Keratinocyte (primary cell): ENCODE results near the gene LENG9. TPM values are rescaled to one million over a fixed set of nuclear protein-coding genes. Genes with fewer than 3 reads are reported as not detected.

ENCODE experiments used
- DNase-seq: peaks from one replicate; pipeline ENCODE4 v3.0.0-alpha.2; 2011; ENCODE audit warnings: low read depth, missing footprints, low spot score
- FAIRE-seq: peaks from 2 replicates; lab custom pipeline; 2011; peaks lifted over from hg19 to GRCh38; lab: Jason Lieb, UNC
- H2AFZ ChIP-seq: 2 replicates; pipeline ENCODE4 v1.6.0; 2012; ENCODE audit warnings: low read length, control low read depth, inconsistent platforms; ENCODE audit not compliant: control insufficient read depth
- H3K27ac ChIP-seq: 2 replicates; pipeline ENCODE4 v1.5.1; 2011; ENCODE audit warnings: low read length; ENCODE audit not compliant: control insufficient read depth, insufficient read depth
- H3K27me3 ChIP-seq: 3 replicates; pipeline ENCODE4 v1.6.0; 2011; ENCODE audit warnings: low read length; ENCODE audit not compliant: control insufficient read depth, insufficient read depth; ENCODE audit errors: extremely low read depth
- H3K36me3 ChIP-seq, 2 experiments: 2 replicates in 1 of 2; 3 replicates in 1 of 2; pipeline ENCODE4 v1.5.1; 2011; ENCODE audit warnings: low read length in 2 of 2, mild to moderate bottlenecking in 1 of 2; ENCODE audit not compliant: control insufficient read depth in 2 of 2, insufficient read depth in 2 of 2; ENCODE audit errors: extremely low read depth in 1 of 2
- H3K4me1 ChIP-seq: 3 replicates; pipeline ENCODE4 v1.5.1; 2011; ENCODE audit warnings: low read length; ENCODE audit not compliant: control insufficient read depth, insufficient read depth; ENCODE audit errors: extremely low read depth
- H3K4me2 ChIP-seq: 3 replicates; pipeline ENCODE4 v1.6.0; 2011; ENCODE audit warnings: low read depth, low read length; ENCODE audit not compliant: control insufficient read depth, insufficient read depth; ENCODE audit errors: extremely low read depth
- H3K4me3 ChIP-seq, 3 experiments: fragments of 200-600 bp in 1 of 3; sonication (generic) in 1 of 3; 2 replicates in 2 of 3; 3 replicates in 1 of 3; pipeline ENCODE4 v1.5.1; 2011 to 2016; ENCODE audit warnings: low read length in 3 of 3, mild to moderate bottlenecking in 3 of 3, control low read depth in 2 of 3, inconsistent platforms in 1 of 3, low read depth in 1 of 3, mixed read lengths in 1 of 3, mixed run types in 1 of 3, moderate library complexity in 1 of 3; ENCODE audit not compliant: control insufficient read depth in 2 of 3, insufficient read depth in 2 of 3; ENCODE audit errors: extremely low read depth in 1 of 3
- H3K79me2 ChIP-seq: 2 replicates; pipeline ENCODE4 v1.6.0; 2012; ENCODE audit warnings: low read length; ENCODE audit not compliant: control insufficient read depth, insufficient read depth
- H3K9ac ChIP-seq: 3 replicates; pipeline ENCODE4 v1.6.0; 2011; ENCODE audit warnings: low read length; ENCODE audit not compliant: control insufficient read depth, insufficient read depth; ENCODE audit errors: extremely low read depth
- H3K9me1 ChIP-seq: 3 replicates; pipeline ENCODE4 v1.6.0; 2011; ENCODE audit warnings: low read length; ENCODE audit not compliant: control insufficient read depth, insufficient read depth; ENCODE audit errors: extremely low read depth
- H3K9me3 ChIP-seq: 2 replicates; pipeline ENCODE4 v1.5.1; 2012; ENCODE audit warnings: low read depth, low read length; ENCODE audit not compliant: control insufficient read depth
- H4K20me1 ChIP-seq: 3 replicates; pipeline ENCODE4 v1.6.0; 2011; ENCODE audit warnings: low read length; ENCODE audit not compliant: control insufficient read depth, insufficient read depth; ENCODE audit errors: extremely low read depth
- EZH2 ChIP-seq: IDR thresholded peaks from one replicate; pipeline ENCODE4 v1.6.1; 2012; ENCODE audit warnings: inconsistent platforms, mild to moderate bottlenecking, low read length, moderate library complexity
- dilution Hi-C: fragments of 300-500 bp; cut with MboI; formaldehyde crosslinking; loops from one replicate; pipeline ENCODE4 v1.7.0; 2020; ENCODE audit warnings: low sequenced_read_pairs; ENCODE audit not compliant: extremely low pct_ligation_motif_present
- polyA plus RNA-seq, 5 experiments: library from polyadenylated mRNA; depleted of rRNA in 3 of 5; stranded (reverse) in 3 of 5; stranded (forward) in 1 of 5; unstranded in 1 of 5; fragments of >200 nt; gene quantifications; 1 replicate in 1 of 5; 2 replicates in 3 of 5; 3 replicates in 1 of 5; pipeline versions ENCODE4 v1.2.1 to v1.2.3, GENCODE V29; 2011 to 2012; ENCODE audit warnings: missing spikeins in 2 of 5, low read depth in 1 of 5, low replicate concordance in 1 of 5
- TF ChIP-seq, protein P1 (sequence below), 3 experiments: IDR thresholded peaks in 1 of 3; conservative IDR thresholded peaks in 1 of 3; optimal IDR thresholded peaks in 1 of 3; 2 replicates in 2 of 3; 3 replicates in 1 of 3; pipeline versions ENCODE3 to v1.5.1; 2011; ENCODE audit warnings: low read length in 3 of 3, mild to moderate bottlenecking in 3 of 3, moderate library complexity in 2 of 3, control low read depth in 1 of 3, inconsistent platforms in 1 of 3; ENCODE audit not compliant: insufficient read depth in 2 of 3; ENCODE audit errors: extremely low read depth in 1 of 3

LENG9 gene
- polyA plus RNA-seq, 1 donor (not counting 4 experiments of a cell fraction or from before 2014, with no cell fraction given), result 1.3 TPM

DNA sequence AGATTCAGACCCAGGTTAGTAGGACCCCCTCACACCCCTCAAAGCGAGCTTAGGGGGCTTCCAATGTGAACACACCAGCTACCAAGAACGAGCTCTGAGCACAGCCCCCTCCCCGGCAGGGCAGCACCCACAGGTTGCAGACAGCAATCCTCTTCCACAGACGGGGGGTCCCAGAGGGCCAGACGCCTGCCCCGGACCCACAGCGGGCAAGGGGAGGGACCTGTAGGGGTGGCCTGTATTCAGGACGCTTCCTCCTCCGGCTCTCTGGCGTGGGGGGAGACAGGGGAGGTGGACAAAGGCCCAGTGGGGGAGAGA, 43.6 kb downstream of the LENG9 start:
- dilution Hi-C loops, result no loop called here
- no peak overlapping the region for H3K4me3 ChIP-seq

DNA sequence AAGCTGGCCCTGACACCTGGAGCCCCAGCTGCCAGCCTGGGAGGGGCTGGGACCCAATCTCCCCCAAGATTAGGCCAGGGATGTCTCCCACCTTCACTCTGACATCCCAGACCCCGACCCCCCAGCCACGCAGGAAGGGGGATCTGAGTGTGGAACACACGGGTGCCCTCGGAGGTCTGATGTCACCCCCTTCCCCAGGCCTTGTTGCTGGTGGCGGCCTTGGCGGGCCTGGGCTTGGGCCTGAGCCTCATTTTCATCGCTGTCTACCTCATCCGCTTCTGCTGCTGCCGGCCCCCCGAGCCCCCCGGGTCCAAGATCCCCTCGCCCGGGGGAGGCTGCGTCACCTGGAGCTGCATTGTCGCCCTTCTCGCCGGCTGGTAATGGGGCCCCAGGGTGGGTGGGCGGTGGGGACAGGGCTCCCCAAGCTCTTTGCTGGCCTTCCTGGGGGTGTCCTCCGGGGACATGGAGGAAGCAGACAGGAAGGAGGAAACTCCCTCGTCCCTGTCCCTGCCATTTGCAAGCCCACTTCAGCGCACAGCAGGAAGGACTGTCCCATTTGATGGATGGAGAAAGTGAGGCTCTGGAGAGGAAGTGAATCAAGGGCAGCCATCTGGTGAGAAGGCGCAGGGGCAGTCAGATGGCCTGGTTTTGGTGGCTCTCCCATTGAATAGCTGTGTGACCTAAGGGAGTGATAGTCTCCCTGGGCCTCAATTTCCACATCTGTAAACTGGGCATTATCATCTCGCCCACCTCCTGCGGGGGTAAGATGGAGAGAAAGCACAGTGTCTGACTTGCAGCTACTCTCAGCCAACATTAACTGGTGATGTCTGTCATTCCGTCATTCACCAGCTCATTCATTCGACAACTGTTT, 44.4 kb downstream of the LENG9 start:
- no peak overlapping the region for H3K9ac ChIP-seq
- H3K4me1 ChIP-seq, result no peaks in the 10 kb centered on the region
- peaks cover 56% of the 10 kb centered on the region for H3K27me3 ChIP-seq
- H2AFZ ChIP-seq, result no peak overlapping the region
- peaks cover under 1% of the 10 kb centered on the region for H3K9me3 ChIP-seq
- FAIRE-seq (no peak), DNase-seq (no peak)
- H3K4me2 ChIP-seq, result no peak overlapping the region
- H3K27ac ChIP-seq, result no peak overlapping the region
- H3K36me3 ChIP-seq, result no peaks in the 10 kb centered on the region
- TF ChIP-seq, protein P1, sequence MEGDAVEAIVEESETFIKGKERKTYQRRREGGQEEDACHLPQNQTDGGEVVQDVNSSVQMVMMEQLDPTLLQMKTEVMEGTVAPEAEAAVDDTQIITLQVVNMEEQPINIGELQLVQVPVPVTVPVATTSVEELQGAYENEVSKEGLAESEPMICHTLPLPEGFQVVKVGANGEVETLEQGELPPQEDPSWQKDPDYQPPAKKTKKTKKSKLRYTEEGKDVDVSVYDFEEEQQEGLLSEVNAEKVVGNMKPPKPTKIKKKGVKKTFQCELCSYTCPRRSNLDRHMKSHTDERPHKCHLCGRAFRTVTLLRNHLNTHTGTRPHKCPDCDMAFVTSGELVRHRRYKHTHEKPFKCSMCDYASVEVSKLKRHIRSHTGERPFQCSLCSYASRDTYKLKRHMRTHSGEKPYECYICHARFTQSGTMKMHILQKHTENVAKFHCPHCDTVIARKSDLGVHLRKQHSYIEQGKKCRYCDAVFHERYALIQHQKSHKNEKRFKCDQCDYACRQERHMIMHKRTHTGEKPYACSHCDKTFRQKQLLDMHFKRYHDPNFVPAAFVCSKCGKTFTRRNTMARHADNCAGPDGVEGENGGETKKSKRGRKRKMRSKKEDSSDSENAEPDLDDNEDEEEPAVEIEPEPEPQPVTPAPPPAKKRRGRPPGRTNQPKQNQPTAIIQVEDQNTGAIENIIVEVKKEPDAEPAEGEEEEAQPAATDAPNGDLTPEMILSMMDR (optimal IDR thresholded peaks at IDR 0.05 in 1 of 3, IDR thresholded peaks at IDR 0.05 in 1 of 3, conservative IDR thresholded peaks at IDR 0.05 in 1 of 3; ENCODE audit: extremely low read depth in 1 of 3, insufficient read depth in 2 of 3, low read length in 3 of 3), result no peak
- TF ChIP-seq EZH2, result no peak
- dilution Hi-C loops, result no loop called here
- no peaks in the 10 kb centered on the region for H3K79me2 ChIP-seq
- H4K20me1 ChIP-seq, result no peaks in the 10 kb centered on the region
- H3K4me3 ChIP-seq, result no peak overlapping the region
- no peaks in the 10 kb centered on the region for H3K9me1 ChIP-seq

More for the DNA sequence above, 43.6 kb downstream of the LENG9 start:
- Histone ChIP-seq H3K36me3 (no peaks in the 10 kb centered on the region), H3K9me1 (no peaks in the 10 kb centered on the region), H4K20me1 (no peaks in the 10 kb centered on the region), H2AFZ (no peak overlapping the region), H3K4me2 (no peak overlapping the region), H3K27me3 (peaks cover 49% of the 10 kb centered on the region), H3K4me1 (no peaks in the 10 kb centered on the region), H3K9me3 (no peaks in the 10 kb centered on the region), H3K27ac (no peak overlapping the region), H3K9ac (no peak overlapping the region), H3K79me2 (no peaks in the 10 kb centered on the region)
- TF ChIP-seq, protein P1 (optimal IDR thresholded peaks at IDR 0.05 in 1 of 3, IDR thresholded peaks at IDR 0.05 in 1 of 3, conservative IDR thresholded peaks at IDR 0.05 in 1 of 3; ENCODE audit: extremely low read depth in 1 of 3, insufficient read depth in 2 of 3, low read length in 3 of 3), result no peak
- TF ChIP-seq EZH2, result no peak
- no peak for FAIRE-seq
- DNase-seq, result no peak
